OCI-M2 (cell line): ENCODE results near the gene ADPRM.
"Not testable (repeated sequence)": the region's sequence is repeated elsewhere in the genome, so short reads cannot be mapped to it uniquely, and the experiment has no call there.

Source experiments
- DNase-seq: peaks from one replicate; lab custom pipeline; 2025; ENCODE audit not compliant: unreplicated experiment; lab: John Stamatoyannopoulos, UW

The ADPRM gene

DNA sequence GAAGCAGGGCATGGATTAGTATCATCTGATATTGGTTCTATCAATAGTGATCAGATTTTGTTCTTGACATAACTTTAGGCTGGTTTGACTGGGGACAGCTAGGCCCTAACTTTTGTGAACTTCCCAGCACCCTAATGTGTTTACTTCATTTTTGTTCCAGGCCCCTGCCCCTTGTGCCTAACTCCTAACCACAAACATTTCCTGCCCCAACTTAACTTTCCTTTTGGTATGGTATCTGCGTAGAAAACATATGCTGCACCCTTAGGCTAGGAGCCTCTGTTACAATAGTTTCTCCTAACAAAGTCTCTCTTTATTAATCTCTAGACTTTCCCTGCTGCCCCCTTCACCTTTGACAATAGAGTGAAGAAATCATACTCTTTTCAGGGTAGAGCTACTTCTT, 2.5 kb downstream of the ADPRM start:
- DNase-seq, result no peak

DNA sequence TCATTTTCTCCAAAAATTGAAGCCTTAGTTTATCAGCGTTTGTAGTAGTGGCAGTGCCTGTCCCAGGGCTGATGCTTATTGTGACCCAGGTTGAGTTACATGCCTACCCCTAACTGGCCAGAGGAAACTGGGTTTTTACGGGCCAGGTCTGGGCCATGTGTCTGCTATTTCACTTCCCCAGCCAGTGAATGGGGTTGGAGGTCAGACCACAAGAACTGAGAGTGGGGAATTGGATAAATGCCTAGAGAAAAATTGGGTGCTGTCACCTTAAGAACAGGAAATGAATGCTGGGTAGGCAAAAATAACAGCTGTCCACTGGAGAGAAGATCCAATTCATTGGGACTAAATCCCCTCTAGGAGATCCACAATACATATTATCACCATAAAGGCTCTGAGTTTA, 5.2 kb downstream of the ADPRM start:
- DNase-seq, result no peak

DNA sequence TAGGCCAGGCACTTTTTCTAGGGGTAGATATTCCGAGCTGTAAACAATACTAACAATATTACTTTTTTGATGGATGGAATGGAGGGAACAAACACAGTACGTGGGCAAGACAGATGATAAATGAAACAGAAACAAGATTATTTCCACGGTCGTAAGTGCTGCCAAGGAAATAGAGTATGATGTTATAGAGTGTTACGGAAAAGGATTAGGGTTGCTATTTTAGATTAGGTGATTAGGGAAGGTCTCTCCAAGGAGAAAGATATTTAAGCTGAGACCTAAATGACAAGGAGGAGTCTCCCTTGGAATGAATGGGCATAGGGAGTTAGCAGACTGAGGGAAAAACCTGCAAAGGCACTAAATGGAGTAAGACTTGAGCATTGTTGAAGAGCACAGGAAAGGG, 8.3 kb downstream of the ADPRM start:
- DNase-seq, result no peak

DNA sequence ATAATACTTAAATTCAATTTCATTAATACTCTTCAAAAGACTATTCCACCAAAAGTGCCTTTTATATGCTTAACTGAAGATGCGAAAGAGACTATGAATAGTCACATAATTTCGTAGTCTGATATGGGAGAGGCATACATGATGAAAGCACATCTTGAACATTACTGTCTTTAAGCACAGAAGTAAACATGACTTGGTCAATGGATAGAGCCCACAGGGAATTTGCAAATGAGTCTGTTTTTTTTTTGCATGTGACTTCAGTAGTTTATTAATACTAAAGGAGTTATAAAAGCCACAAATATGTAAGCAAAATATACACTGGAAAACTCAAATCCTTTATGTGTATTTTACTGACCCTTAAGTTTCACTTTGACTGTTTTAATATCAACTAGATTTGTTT, 15.9 kb downstream of the ADPRM start:
- DNase-seq, result no peak

DNA sequence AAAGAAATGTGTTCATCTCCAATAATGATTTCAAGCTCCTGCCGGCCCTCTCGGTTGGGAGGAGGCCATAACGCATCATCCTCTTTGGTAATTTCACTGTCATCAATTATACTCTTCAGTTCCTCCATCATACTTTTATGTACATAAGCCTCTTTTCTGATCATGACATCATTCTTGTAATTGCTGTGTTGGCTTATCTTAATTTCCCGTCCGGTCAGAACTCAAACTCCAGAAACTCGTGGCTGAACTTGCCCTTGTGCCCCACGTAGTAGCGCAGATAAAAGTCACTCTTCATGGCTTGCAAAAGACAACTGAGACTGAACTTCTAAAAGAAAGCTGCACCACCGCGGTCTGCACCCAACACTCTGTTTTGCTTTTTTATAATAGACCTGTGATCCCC, 18.8 kb downstream of the ADPRM start:
- no peak for DNase-seq

DNA sequence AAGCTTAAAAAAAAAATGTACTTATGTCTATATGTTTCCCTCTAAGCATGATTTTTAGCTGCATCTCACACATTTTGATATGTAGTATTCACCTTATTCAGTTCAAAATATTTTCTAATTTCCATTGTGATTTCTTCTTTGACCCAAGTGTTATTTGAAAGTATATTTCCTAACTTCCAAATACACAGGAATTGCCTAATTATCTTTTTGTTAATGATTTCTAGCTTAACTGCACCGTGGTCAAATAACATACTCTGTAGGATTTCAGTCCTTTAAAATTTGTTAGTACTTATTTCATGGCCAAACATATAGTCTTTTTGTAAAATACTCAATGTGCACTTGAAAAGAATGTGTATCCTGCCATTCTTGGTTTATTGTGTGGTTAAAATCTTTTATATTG, 21.2 kb downstream of the ADPRM start:
- DNase-seq, result no peak

DNA sequence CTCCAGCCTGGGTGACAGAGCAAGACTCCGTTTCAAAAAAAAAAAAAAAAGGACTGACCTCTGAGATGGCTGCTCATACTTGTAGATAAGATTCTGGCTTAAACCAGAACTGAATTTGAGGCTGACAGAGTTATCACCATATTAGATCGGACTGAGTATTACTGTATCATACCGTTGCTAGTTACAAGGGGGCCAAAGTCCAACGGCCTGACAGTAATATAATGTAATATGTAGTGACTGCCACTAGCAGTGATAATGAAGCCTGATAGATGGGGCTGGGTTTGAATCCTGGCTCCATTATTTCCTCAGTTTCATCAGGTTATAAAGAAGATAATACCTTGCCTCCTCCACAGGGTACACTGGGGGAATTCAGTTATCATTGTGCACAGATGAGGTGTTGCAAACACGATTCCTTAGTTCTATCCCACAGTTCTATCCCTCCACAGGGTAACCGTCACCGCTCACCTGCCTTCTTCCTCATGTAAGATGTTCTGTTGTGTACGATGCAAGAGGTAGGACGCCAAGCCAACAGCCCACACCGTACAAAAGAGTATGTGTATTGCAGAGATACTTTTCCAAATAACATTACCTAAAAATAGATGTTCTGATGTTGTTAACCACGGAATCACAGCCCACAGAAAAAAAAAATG, 27.3 kb downstream of the ADPRM start:
- DNase-seq, result no peak

DNA sequence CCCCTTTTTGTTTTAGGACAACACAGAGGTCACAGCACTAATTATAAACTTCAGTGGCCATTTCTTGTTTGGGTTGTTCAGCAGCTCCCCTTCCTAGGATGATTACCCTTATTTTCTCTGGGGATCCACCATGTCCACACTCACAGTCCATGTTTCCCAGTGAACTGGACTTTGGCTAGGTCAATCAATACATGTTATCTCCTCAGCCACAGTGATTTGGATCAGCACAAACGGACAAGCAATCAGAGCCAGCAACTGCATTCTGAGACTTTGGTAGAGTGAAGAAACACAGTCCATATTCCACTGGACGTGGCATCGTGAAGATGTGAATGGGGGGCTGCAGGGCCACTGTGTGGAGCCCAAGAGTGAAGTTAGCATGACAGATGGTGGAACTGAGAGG, 27.9 kb downstream of the ADPRM start:
- DNase-seq, result no peak

DNA sequence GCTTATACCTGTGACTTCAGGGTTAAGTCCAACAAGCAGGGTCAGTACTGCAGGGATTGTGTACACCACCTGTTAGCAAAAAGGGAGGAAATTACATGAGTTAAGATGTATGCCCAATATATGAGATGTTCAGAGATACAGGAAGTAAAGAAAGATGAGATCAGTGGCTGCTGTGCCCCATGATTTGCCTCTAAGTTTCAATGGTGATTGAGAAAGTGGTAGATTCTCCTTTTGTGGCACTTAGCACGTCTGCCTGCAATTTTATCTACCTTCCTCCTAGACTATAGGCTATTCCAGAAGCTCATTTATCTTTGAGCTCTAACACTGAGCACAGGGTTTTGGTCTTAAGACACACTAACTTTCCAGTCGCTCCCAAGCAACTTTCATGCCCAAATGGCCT, 28.8 kb downstream of the ADPRM start:
- DNase-seq, result no peak

DNA sequence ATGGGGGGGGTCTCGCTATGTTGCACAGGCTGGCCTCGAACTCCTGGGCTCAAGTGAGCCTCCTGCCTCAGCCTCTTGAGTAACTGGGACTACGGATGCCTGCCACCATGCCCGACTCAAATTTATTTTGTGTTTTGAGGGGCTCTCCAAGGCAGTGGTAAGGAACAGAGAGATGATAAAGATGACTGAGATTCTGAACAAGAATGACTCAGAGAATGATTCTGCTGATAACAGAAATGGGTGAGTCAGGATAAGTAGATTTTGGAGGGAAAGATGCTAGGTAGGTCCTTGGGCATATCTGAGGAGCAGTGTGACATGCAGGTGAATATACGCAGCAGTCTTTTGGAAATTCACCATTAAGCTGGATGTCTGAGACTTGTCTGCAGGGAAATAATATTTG, 29.8 kb downstream of the ADPRM start:
- DNase-seq, result no peak

DNA sequence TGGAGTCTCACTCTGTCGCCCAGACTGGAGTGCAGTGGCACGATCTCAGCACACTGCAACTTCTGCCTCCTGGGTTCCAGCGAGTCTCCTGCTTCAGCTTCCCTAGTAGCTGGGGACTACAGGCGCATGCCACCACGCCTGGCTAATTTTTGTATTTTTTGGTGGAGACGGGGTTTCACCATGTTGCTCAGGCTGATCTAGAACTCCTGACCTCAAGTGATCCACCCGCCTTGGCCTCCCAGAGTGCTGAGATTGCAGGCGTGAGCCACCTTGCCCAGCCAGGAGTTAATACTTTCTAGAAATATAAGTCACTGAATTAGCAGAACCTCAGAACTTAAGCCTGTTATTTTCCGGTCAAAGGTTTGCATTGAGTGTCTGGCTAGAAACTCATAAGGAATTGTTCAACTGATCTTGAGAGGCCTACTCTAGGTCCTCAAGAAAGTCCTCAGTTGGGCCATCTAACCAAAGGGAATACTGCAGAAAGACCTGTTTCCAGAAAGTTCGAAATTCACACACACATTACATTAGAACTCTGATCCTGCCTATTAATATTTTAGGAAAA, 31.0 kb downstream of the ADPRM start:
- DNase-seq, result no peak

DNA sequence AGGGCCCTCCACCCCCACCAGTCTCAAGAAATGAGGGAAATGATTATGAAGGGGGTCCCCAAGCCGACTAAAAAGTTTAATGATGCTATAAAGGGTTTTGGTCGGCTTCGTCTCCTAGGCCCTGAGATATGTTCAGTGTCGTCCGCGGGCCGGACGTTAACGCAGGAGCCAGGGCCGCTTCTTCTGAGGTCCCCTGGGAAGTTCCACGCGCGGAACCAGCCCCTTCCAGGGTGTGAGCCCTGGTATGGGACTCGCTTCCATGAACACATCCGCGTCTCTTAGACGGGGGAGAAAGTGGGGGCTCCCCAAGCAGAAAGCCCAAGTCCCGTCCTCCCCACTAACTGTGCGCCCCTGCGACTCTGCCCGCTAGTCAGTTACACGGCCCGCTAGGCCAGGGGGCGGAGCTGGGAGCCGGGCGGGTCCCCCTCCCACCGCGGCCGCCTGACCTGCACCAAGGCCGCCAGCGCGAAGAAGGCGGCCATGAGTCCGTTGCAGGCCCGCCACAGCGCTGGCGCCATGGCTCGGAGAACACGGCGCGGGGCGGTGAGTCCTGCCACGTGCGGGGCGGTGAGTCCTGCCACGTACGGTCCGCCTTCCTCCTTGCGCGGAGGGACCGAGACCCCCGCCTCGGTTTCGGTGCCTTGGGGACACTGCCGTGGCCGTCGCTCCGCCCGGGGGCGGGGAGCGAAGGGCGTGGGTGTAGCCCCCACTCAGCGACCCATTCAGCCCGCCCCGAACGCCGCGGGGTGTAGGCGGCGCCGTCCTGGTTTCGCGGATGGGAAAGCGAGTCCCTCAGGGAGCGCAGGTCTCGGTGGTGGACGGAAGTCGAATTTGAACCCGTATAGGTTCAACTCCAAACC, 32.2 kb downstream of the ADPRM start, which contains the start of gene TMEM220:
Gene TMEM220 (minus strand): TSS at position 690 of the 860 bp plus-strand sequence. CDS start 172 bp downstream, at position 518.
- no peak for DNase-seq

DNA sequence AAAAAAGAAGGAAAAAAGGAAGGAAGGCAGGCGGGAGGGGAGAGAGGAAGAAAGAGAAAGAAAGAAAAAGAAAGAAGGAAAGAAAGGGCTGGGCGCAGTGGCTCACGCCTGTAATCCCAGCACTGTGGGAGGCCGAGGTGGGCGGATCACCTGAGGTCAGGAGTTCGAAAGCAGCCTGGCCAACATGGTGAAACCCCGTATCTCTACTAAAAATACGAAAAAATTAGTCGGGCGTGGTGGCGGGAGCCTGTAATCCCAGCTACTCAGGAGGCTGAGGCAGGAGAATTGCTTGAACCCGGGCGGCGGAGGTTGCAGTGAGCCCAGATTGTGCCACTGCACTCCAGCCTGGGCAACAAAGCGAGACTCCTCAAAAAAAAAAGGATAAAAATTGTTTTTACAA, 32.9 kb downstream of the ADPRM start:
- DNase-seq, result not testable (repeated sequence)

DNA sequence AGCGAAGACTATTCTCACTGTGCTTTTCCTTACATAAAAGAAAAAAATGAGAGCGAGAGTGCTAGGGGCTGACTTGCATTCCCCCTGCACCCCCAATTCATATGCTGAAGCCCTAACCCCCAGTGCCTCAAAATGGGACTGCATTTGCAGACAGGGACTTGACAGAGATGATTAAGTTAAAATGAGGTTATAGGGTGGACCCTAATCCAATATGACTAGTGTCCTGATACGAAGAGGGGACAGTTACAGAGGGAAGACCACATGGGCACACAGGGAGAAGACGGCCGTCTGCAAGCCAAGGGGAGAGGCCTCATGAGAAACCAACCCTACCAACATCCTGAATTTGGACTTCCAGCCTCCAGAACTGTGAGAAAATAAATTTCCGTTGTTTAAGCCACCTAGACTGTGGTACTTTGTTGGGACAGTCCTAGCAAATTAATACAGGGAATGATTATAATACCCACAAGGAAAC, 34.0 kb downstream of the ADPRM start:
- no peak for DNase-seq

DNA sequence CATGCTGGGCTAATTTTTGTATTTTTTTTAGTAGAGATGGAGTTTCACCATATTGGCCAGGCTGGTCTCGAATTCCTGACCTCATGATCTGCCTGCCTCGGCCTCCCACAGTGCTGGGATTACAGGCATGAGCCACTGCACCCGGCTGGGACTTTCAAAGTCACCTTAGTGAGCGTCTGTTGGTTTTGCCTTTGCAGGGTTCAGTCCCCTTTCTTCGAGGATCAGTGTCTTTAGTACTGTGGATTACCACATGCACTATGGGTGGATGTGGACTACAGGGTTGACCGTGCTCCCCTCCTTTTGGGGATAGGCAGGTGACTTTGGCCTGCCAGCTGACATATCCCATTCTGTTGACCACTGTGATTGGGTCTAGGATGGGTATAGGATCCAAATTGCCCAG, 34.7 kb downstream of the ADPRM start:
- DNase-seq, result not testable (repeated sequence)

DNA sequence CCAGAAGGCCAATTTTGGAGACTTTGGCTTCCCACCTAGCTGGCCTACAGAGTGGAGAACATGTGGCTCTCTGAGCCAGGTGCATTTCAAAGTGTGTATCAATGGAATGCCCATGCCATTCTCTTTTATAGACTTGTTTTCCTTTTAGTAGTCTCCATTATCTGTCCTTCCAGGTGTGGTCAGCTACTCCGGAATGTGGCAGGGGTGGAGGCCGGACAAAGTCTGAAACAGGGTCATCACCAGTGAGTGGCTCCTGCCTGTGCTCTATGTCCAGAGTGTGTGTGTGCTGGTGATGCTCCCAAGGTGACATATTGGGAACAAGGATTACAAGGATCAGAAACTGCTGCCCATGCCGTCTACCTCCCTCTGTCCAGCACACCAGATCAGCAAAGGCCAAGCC, 36.3 kb downstream of the ADPRM start:
- no peak for DNase-seq

DNA sequence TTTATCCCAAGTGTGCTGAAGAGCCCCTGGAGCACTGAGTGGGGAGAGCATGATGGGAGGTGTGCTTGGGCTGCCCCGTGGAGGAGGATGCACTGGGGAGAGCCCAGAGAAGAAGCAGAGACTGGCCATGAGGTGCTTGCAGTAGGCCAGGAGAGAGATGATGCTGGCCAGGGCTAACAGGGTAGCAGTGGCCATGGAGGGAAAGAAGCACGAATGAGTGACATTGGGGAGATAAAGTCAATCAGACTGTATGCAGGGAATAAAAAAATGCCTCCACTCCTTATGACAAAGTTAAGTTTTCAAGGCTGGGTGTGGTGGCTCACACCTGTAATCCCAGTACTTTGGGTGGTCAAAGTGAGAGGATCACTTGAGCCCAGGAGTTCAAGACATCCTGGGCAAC, 37.9 kb downstream of the ADPRM start:
- DNase-seq, result no peak

DNA sequence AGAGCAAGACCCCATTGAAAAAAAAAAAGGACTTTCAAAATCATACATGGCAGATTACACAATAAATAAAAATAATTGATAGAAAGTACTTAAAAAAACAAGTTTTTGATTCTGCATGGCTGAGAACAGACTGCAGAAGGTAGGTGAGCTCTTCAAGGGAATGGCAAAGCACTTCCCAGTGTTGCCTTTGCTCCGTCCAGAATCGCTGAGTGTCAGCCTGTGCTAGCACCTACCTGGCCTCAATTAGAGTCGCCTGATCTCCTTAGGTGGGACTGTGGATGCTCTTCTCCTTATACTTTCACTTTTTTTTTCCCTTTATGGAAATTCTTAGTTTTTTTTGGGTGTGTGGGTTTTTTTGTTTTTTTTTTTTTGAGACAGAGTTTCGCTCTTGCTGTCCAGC, 38.4 kb downstream of the ADPRM start:
- DNase-seq, result no peak

DNA sequence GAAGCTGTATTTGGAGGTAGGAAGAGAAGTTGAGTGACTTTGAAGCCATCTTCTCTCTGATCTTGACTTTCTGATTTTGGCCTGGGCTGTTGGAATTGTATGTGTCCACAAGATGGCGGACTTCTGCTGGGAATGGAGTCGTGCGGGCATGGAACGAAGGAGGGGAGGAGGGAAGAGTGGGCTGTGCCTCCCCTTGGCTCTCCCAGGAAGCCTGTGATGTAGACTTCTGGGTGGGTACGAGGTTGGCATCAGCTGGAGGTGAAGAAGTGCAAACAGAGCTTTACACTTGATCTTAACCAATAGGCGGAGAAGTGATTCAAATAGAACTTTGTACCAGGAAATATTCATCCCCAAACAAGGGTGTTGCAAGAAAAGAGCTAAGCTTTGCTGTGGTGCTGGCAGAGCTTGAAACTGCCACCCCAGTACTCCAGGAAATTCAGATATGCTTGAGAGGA, 39.8 kb downstream of the ADPRM start:
- no peak for DNase-seq

DNA sequence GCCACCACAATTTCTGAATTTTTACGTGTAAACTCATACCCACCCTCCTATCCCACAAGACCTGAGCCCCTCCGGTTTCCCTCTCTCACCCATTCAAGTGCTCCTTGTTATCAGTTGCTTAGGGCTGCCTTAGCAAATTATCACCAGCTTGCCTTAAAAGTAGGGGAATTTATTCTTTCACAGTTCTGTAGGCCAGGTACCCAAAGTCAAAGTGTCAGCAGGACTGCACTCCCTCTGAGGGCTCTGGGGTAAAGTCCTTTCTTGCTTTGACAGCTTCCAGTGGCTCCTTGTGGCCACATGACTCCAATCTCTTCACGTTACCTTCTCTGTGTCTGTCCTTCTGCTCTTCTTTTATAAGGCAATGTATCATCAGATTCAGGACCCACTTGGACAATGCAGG, 40.3 kb downstream of the ADPRM start:
- DNase-seq, result no peak

DNA sequence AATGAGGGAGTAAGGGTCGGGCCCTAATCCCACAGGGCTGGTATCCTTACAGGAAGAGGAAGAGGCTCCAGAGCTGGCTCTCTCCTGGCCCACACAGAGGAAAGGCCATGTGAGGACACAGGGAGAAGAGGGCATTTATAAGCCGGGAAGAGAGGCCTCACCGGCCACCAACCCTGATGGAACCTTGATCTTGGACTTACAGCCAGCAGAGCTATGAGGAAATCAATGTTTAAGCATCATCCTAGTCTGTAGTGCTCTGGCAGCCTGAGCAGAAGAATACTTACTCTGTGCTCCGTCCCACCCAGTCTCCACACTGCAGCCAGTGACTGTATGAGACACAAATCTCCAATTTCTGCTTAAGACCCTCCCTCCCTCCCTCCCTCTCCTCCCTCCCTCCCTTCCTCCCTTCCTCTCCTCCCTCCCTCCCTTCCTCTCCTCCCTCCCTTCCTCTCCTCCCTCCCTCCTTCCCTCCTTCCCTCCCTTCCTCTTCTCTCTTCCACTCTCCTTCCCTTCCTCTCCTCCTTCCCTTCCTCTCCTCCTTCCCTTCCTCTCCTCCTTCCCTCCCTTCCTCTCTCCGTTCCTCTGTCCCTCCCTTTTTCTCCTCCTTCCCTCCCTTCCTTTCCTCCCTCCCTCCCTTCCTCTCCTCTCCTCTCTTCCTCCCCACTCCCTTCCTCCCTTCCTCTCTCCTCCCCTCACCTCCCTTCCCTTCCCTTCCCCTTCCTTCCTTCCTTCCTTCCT, 41.3 kb downstream of the ADPRM start:
- DNase-seq, result no peak
